BLaER1 (cell line): ENCODE data around the gene FTO.

Source experiments
- H3K27ac ChIP-seq: shearing (Covaris generic); formaldehyde crosslinking; 2 replicates; pipeline ENCODE4 v1.8.1; 2022
- H3K27me3 ChIP-seq: shearing (Covaris generic); formaldehyde crosslinking; 2 replicates; pipeline ENCODE4 v1.8.1; 2022
- H3K36me3 ChIP-seq: shearing (Covaris generic); formaldehyde crosslinking; 2 replicates; pipeline ENCODE4 v1.8.1; 2022
- H3K4me1 ChIP-seq: shearing (Covaris generic); formaldehyde crosslinking; 2 replicates; pipeline ENCODE4 v1.8.1; 2022
- H3K4me2 ChIP-seq: shearing (Covaris generic); formaldehyde crosslinking; 2 replicates; pipeline ENCODE4 v1.8.1; 2022
- H3K4me3 ChIP-seq: shearing (Covaris generic); formaldehyde crosslinking; 2 replicates; pipeline ENCODE4 v1.8.1; 2022
- H3K9ac ChIP-seq: shearing (Covaris generic); formaldehyde crosslinking; 2 replicates; pipeline ENCODE4 v1.8.1; 2022
- H3K9me3 ChIP-seq: shearing (Covaris generic); formaldehyde crosslinking; 2 replicates; pipeline ENCODE4 v1.8.1; 2022
- H4K20me1 ChIP-seq: shearing (Covaris generic); formaldehyde crosslinking; 2 replicates; pipeline ENCODE4 v1.8.1; 2022
- Cebpa-rat ChIP-seq: shearing (Covaris generic); IDR thresholded peaks from 2 replicates; pipeline ENCODE4 v1.8.1; 2022

Gene FTO

GRCh38 chr16:54120846-54121480 is 417.0 kb downstream of the FTO start:
- Histone ChIP-seq H3K4me3 (no peak overlapping the region), H3K4me1 (no peaks in the 10 kb centered on the region), H4K20me1 (no peaks in the 10 kb centered on the region), H3K27ac (no peak overlapping the region), H3K27me3 (no peaks in the 10 kb centered on the region), H3K9me3 (no peaks in the 10 kb centered on the region), H3K4me2 (no peak overlapping the region), H3K9ac (no peak overlapping the region), H3K36me3 (peaks cover 6% of the 10 kb centered on the region; the same call in 1 of the 2 replicates)
- no peak for TF ChIP-seq Cebpa-rat

DNA sequence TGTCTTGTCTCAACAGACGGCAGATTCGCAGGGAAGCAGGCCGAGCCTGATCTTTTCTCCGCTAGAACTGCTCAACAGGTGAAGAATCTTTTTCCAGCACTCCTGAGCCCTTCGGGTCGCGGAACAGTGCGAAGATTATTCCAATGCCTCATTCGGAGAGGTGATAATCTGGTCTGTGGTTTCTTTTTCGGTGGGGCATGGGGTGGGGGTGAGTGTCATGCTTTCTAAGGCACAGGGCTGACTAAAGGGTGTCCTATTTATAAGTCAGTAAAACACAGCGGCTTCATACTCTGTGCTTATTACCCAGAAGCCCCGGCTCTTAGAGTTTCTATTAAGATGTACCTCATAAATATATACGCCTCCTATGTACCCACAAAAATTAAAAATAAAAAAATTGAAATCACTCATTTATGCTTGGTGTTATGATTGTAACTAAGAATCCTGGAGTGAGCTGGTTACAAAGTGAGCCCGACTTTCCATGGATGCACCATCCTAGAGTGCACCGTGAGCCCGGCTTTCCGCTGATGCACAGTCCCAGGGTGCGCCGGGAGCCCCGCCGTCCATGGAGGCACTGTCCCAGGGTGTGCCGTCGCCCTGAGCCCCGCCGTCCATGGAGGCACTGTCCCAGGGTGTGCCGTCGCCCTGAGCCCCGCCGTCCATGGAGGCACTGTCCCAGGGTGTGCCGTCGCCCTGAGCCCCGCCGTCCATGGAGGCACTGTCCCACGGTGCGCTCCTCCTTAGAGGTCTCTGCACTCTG is 417.8 kb downstream of the FTO start:
- peaks cover 6% of the 10 kb centered on the region; the same call in 1 of the 2 replicates for H3K36me3 ChIP-seq
- no peaks in the 10 kb centered on the region for H4K20me1 ChIP-seq
- no peak overlapping the region for H3K4me2 ChIP-seq
- H3K27me3 ChIP-seq = no peaks in the 10 kb centered on the region
- no peaks in the 10 kb centered on the region; the same call in 1 of the 2 replicates for H3K9me3 ChIP-seq
- H3K4me3 ChIP-seq = no peak overlapping the region
- H3K4me1 ChIP-seq = no peaks in the 10 kb centered on the region
- TF ChIP-seq Cebpa-rat = no peak
- no peak overlapping the region for H3K9ac ChIP-seq
- H3K27ac ChIP-seq = no peak overlapping the region

- Histone ChIP-seq H3K4me1 (no peaks in the 10 kb centered on the region), H3K27me3 (no peaks in the 10 kb centered on the region), H3K9ac (no peak overlapping the region), H4K20me1 (no peaks in the 10 kb centered on the region), H3K4me2 (no peak overlapping the region), H3K36me3 (peaks cover 2% of the 10 kb centered on the region; the same call in 1 of the 2 replicates), H3K27ac (no peak overlapping the region), H3K9me3 (no peaks in the 10 kb centered on the region; the same call in 1 of the 2 replicates), H3K4me3 (no peak overlapping the region)
- TF ChIP-seq Cebpa-rat = no peak
These were observed 419.8 kb downstream of the FTO start for GRCh38 chr16:54123766-54124165.

DNA sequence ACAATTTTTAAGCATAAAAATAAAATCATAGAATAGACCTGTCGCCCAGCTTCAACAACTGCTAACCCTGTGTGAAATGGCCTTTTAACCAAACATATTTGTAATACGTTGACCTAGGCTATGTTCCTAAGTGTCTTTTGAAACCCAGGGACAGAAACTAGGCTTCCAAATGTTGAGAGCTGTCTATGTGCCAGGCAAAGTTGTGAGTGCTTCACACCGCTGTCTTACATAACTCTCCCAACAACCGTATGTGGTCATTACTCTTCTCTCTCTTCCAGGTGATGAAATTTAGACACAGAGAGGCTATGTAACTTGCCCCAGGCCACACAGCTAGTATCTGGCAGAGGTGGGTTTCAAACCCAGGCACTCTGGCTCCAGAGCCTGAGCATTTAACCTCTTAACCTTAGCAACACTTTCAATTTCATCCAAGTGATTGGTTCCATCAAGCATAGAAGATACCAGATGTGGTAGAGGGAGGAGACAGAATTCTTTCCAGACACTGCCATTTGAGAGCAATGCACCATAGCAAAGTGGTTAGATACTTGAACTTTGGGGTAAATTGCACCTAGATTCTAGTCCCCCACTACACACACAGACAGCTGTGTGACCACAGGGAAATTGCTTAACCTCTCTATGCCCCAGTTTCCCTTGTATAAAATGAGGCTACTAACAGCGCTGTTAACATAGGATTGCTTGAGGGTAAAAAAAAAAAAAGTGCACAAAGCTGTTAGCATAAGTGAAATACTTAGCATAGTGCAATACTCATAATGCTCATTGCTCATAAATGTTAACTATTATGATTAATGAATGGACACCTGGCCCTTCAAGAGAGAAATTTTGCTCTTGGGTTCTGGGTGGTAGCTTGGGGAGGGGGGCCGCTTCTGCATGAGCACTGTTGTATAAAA is 422.0 kb downstream of the FTO start:
- Histone ChIP-seq H3K9me3 (no peaks in the 10 kb centered on the region; the same call in 1 of the 2 replicates), H3K27ac (no peak overlapping the region), H3K4me2 (no peak overlapping the region), H3K36me3 (no peaks in the 10 kb centered on the region), H3K4me3 (no peak overlapping the region), H4K20me1 (no peaks in the 10 kb centered on the region), H3K9ac (no peak overlapping the region), H3K4me1 (no peaks in the 10 kb centered on the region), H3K27me3 (no peaks in the 10 kb centered on the region)
- TF ChIP-seq Cebpa-rat = no peak

DNA sequence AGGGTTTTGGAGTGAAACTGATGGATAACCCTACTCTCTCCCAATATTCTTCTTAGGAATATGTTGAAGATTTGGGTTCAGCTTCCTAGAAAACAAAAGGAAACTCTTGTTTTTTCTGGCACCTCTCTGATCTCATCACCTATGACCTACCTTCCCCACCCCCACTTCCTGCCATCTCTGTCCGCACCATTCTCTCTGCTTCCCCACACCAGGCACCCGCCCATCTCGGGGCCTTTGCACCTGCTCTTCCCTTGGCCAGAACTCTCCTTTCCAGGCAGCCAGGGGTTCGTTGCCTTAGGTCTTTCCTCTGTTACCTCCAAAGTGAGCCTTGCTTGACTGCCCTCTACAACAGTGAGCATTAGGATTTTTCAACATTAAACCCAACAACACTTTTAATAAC is 423.0 kb downstream of the FTO start:
- Histone ChIP-seq H3K9ac (no peak overlapping the region), H4K20me1 (no peaks in the 10 kb centered on the region), H3K4me2 (no peak overlapping the region), H3K36me3 (no peaks in the 10 kb centered on the region), H3K4me1 (no peaks in the 10 kb centered on the region), H3K27me3 (no peaks in the 10 kb centered on the region), H3K9me3 (no peaks in the 10 kb centered on the region; the same call in 1 of the 2 replicates), H3K4me3 (no peak overlapping the region), H3K27ac (no peak overlapping the region)
- TF ChIP-seq Cebpa-rat = no peak

DNA sequence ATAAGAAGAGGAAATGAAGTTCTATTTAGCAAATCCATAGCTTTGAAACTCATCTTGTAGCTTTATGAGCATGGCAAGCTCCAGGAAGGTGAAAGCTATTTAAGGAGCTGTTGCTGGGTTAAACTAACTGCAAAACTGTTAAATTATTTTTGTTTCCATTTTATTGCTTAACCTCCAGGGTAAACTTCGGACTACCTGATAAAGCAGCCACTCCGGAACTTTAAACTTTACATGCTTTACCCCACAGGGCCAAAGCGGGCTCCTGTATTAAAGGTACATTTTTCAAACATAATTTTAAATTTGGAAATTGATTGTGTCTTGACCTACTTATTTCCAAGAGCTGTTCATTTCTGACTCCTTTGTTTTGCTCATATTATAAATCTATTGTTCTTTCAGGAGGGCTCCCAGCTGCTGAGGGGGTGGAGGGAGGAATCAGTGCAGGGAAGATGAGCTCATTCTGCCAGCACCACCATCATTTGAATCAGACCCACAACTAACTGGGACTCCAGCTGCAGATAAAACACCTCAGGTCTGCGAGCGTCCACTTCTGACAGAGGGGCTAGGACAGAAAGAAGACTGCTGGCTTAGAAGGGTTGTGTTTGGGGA is 424.8 kb downstream of the FTO start:
- Histone ChIP-seq H4K20me1 (no peaks in the 10 kb centered on the region), H3K4me1 (no peaks in the 10 kb centered on the region), H3K4me3 (no peak overlapping the region), H3K27me3 (no peaks in the 10 kb centered on the region), H3K36me3 (no peaks in the 10 kb centered on the region), H3K4me2 (no peak overlapping the region), H3K9me3 (no peaks in the 10 kb centered on the region; the same call in 1 of the 2 replicates), H3K9ac (no peak overlapping the region), H3K27ac (no peak overlapping the region)
- no peak for TF ChIP-seq Cebpa-rat

GRCh38 chr16:54129810-54130209 is 425.9 kb downstream of the FTO start:
- no peaks in the 10 kb centered on the region for H3K36me3 ChIP-seq
- H3K9ac ChIP-seq = no peak overlapping the region
- no peaks in the 10 kb centered on the region for H4K20me1 ChIP-seq
- H3K4me3 ChIP-seq = no peak overlapping the region
- no peaks in the 10 kb centered on the region for H3K4me1 ChIP-seq
- no peak overlapping the region for H3K27ac ChIP-seq
- TF ChIP-seq Cebpa-rat = no peak
- no peaks in the 10 kb centered on the region; the same call in 1 of the 2 replicates for H3K9me3 ChIP-seq
- no peaks in the 10 kb centered on the region for H3K27me3 ChIP-seq
- H3K4me2 ChIP-seq = no peak overlapping the region

GRCh38 chr16:54135361-54136275 is 431.7 kb downstream of the FTO start:
- no peak overlapping the region for H3K27ac ChIP-seq
- H3K36me3 ChIP-seq = no peaks in the 10 kb centered on the region
- no peaks in the 10 kb centered on the region for H3K4me1 ChIP-seq
- H3K4me3 ChIP-seq = no peak overlapping the region
- H4K20me1 ChIP-seq = no peaks in the 10 kb centered on the region
- TF ChIP-seq Cebpa-rat = no peak
- no peak overlapping the region for H3K4me2 ChIP-seq
- H3K9ac ChIP-seq = no peak overlapping the region
- peaks cover 7% of the 10 kb centered on the region; the same call in 1 of the 2 replicates for H3K9me3 ChIP-seq
- H3K27me3 ChIP-seq = no peaks in the 10 kb centered on the region
